Tibial nerve (tissue), 4 donors: Measurements from ENCODE around the gene TTC9B.

ENCODE experiments used
- CTCF ChIP-seq, 5 experiments: fragments of 200-600 bp in 3 of 5; fragments of 450-650 bp in 2 of 5; sonication (generic) in 3 of 5; IDR thresholded peaks; one replicate each; pipeline ENCODE4 v1.5.1; 2016 to 2019; ENCODE audit warnings: antibody characterized with exemption in 5 of 5, mild to moderate bottlenecking in 3 of 5, moderate library complexity in 2 of 5
- EP300 ChIP-seq, 2 donors: sonication (generic); formaldehyde crosslinking; IDR thresholded peaks; one replicate each; pipeline ENCODE4 v1.6.1; 2017; ENCODE audit warnings: antibody characterized with exemption in 2 of 2, mild to moderate bottlenecking in 1 of 2

- TF ChIP-seq CTCF (IDR thresholded peaks at IDR 0.05) (no peak), EP300 (IDR thresholded peaks at IDR 0.05) (no peak)
Observed at GRCh38 chr19:40205760-40206159, 12.4 kb downstream of the TTC9B start.
